GM21528 (cell line): ENCODE data around the gene KRT86.
A peak's percentile ranks its signal among the peaks of the same experiment; 100 is the strongest.
"Not testable (repeated sequence)": the region's sequence is repeated elsewhere in the genome, so short reads cannot be mapped to it uniquely, and the experiment has no call there.

Source experiments
- ATAC-seq: cut with Tn5 transposase; IDR thresholded peaks from one replicate; pipeline ENCODE4 v1.9.1; 2021; ENCODE audit warnings: mild to moderate bottlenecking, moderate library complexity; ENCODE audit not compliant: unreplicated experiment, low FRiP score

The KRT86 gene

GRCh38 chr12:52238207-52238840, 36.1 kb upstream of the KRT86 start:
- ATAC-seq, result no peak

DNA sequence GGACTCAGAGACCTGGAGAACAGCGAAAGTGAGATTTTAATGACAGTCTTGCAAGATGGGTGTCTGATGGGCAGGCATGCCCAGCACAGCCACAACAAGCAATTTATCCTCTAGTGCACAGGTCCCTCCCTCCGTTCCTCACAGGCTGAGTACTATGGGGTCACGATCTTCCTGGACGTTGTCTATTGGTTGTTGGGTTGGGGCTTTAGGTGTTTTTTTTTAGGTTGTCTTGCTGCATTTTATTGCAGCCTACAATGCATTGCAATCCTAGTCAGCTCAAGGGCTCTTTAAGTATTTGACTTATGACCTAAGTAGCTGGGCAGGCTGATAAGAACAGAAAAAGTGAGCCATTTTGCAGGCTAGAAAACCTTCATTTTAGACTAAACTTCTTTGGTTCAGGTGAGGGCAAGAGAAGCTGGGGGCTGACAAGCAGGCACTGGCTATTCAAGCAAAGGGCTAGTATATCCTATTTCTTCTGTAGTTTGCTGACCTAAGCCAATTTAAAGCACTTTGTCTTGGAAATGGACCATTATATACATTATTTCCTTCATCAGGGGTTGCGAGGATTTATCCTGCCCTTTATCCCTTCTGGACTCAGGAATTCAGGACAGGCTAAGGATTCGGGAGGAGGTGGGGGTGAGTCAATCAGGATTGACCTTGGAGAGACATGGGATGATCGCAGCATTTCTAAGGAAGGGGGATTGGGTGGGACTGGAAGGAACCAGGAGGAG, 35.4 kb upstream of the KRT86 start:
- no peak for ATAC-seq

DNA sequence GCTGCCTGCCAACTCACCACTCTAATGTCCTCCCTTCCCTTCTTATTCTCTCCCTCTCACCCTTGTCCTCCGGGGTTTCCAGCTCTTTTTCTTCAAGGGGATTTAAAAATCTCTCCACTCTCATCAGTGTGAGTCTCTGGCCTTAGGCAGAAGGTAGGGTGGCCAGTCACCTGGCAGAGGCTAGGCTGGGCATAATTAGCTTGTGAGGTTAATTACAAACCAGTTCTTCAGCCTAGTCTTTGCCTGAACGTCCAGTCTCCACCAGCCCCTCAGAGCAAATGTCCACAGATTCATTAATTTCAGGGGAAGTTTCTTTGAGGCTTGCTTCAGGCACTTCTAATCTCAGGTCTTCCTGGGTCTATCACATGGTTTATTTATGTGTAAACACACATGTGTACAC, 34.7 kb upstream of the KRT86 start:
- ATAC-seq, result no peak

DNA sequence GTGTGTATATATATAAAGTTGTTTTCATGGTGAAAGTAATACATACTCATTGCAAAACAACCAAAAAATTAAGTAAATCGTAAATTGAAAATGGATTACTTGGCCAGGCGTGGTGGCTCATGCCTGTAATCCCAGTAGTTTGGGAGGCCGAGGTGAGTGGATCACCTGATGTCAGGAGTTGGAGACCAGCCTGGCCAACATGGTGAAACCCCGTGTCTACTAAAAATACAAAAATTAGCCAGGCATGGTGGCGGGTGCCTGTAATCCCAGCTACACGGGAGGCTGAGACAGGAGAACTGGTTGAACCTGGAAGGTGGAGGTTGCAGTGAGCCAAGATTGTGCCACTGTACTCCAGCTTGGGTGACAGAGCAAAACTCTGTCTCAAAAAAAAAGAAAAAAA, 34.2 kb upstream of the KRT86 start:
- ATAC-seq, result not testable (repeated sequence)

DNA sequence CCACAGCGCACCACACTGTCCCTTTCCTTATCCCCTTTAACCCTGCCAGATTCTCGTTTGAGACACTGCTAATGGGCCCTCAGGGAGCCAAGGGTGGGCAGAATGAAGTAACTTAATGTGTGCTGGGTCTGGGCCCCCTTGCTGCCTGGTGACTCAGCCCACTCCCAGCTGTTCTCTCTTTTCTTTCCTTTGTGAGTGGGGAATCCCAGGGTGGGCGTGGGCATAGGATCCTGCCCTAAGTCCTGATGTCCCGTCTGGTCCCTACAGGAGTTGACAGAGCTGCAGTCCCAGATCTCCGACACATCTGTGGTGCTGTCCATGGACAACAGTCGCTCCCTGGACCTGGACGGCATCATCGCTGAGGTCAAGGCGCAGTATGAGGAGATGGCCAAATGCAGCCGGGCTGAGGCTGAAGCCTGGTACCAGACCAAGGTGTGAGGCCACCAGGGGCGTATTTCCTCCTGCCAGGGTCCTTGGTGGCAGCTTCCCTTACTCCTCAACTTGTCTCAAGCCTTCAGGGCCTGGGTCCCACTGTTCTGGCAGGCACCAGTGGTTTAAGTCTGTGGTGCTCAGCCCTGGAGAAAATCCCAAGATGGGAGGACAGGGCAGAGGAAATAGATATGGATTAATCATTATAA, 33.1 kb upstream of the KRT86 start:
- no peak for ATAC-seq

- no peak for ATAC-seq
Measured at GRCh38 chr12:52242442-52243258, 31.8 kb upstream of the KRT86 start.

- no peak for ATAC-seq
Measured at GRCh38 chr12:52243259-52243855, 31.1 kb upstream of the KRT86 start.

DNA sequence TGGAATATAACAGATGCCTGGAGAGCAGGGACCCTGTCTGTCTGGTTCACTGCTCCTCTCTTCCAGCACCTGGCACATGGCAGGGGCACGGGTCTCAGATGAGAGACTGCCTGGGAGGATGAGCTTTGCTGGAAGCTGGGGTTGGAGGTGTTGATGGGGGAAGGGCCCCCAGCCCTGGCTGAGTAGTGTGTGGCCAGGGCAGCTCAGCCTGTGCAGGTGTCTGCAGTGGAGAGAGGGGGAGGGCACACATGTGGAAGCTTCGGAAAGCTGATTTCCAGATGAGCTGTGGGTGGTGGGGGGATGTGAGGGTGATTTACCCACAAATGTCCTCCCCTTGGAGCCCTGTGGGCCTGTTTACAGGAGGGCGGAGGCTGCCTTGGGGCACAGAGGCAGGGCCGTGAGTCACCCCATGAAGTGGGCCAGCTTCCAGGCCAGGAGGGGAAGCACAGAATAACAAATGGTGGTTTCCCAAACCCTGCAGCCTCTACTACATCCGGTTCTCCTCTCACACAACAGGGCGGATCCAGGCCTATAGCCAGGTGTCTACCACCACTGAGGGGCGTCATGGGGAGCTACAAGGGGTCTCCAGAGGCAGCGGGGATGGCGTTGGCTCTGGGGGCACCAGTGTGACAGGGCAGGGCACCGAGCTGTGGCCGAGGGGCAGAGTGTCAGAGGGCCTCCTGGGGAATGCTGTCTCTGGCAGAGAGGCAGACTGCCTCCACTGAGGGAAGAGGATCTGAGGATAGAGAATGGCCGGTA, 30.4 kb upstream of the KRT86 start:
- ATAC-seq, result peak; percentile 70

DNA sequence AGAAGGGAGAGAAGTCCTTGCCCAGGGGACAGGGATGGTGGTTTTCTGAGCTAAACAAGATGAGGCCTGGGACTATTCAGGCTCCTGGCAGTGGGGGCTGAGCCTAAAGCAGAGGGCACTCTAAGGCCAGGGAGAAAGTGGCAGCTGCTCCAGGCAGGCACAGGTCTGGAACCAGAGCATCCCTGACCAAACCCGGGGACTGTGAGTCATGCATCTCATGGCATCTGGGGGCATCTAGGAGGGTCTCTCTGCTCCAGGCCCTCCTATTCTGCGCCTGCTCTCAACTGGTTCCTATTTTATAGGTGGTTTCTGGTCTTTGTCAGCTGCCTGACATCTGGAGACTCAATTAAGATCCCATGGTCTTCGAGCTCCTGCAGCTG, 29.8 kb upstream of the KRT86 start:
- ATAC-seq, result peak; percentile 12

DNA sequence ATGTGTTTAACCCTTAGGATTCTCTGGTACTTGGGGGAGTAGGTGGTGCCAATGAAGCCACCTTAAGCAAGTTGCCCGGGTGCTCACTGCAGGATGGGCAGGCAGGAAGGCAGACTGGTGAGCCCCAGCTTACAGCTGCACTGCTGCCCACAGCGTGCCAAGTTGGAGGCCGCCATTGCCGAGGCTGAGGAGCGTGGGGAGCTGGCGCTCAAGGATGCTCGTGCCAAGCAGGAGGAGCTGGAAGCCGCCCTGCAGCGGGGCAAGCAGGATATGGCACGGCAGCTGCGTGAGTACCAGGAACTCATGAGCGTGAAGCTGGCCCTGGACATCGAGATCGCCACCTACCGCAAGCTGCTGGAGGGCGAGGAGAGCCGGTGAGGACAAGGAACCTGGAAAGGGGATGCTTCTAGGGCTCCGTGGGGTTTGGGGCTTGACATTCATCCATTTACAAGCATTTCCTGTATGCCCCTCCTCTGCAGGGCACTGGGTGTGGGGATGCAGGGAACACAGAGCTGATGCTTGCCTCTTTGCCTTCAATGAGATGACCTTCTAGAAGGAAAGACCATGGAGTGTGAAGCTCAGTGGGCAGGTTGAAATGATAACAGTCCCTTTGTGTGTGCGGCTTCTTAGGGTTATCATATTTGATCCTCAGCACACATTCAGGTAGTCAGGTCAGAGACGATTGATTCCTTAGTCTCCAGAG, 29.0 kb upstream of the KRT86 start:
- ATAC-seq, result no peak

- ATAC-seq, result no peak
Measured at GRCh38 chr12:52245962-52246569, 28.4 kb upstream of the KRT86 start.

DNA sequence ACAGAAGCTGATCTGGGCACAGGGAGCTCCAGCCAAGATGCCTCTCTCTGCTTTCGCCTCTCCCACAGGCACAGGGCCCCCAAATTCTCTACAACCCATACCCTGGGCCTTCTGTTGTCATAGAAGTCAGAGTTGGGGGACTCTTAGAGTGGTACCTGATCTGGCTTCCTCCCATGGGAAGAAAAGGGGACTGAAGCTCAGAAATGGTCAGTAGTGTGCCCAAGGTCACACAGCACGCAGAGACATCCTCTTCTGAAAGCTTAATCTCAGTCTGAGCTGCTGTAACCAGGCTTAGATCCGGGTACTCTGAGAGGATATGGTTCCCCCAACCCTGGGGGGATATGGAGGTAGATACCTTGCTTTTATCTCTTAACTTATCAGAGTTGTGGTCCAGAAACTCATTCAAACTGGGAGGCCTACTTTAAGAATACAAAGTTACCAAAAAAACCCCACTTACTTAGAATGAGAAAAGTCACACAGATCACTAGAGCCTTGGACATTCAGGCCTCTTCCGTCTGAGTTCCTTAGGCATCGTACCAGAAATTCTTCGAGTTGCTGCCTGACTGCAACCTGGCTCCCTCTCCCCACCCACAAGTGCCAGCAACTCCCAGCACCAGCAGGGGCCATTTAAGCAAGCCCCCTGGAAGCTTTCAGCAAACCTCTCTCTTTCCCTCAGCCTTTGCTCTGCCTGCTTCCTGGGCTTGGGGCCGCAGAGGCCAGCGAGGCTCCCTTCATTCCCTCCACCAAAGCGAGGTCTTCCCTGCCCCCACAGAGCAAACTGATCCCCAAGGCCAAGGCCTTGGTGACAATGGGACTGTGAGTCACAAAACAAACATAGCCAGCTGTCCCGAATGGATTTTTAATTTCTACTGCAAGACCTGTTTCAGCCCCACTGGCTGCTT, 27.5 kb upstream of the KRT86 start:
- no peak for ATAC-seq

DNA sequence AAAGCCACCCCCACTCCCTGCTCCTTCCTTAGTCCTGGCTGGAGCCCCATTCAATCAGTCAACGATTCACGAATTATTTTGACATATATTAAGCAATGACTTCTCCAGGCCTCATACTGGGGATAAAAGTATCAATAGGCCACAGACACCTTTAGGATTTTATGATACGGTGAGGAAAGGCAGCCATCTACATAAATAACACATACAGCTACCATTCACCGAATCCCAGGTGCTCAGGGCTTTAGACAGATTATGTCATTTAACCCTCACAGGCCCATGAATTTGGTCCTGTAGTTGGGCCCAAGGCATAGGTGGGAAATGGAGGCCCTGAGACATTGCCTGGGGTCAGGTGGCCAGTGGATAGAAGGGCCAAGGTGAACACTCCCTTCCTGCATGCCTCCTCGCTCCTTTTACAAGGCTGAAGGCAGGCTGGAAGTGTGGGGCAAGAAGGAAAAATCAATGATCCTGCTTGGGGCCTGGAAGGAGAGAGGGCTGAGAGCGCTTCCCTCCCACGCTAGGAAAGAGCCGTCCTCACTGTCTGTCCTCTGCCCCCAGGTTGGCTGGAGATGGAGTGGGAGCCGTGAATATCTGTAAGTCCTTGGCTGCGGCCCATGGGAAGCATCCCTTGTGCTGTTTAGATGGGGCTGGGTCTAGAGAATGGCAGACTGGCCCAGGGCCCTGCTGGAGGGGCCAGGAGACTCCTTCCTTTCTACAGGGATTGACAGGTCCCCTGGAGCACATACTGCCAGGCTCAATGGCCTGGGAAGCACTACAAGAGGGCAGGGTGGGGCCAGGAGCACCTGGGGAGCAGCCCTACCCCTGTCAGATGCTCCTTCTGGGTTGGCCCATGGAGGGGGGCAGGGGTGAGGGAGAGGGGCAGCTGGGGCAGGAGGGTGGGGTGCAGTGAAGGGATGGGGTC, 26.6 kb upstream of the KRT86 start:
- ATAC-seq, result no peak

GRCh38 chr12:52248541-52249461, 25.6 kb upstream of the KRT86 start:
- ATAC-seq, result no peak

GRCh38 chr12:52249511-52250047, 24.9 kb upstream of the KRT86 start:
- no peak for ATAC-seq
